HepG2 (cell line): ENCODE measurements around the gene NDUFS4. TPM values are rescaled to one million over a fixed set of nuclear protein-coding genes. Genes with fewer than 3 reads are reported as not detected.

Experiments
- AHR ChIP-seq: IDR thresholded peaks from 2 replicates; pipeline ENCODE4 v1.6.1; 2018; ENCODE audit warnings: missing genetic modification reagents, missing compliant biosample characterization
- BRF2 ChIP-seq: sonication (generic); formaldehyde crosslinking; IDR thresholded peaks from 2 replicates; pipeline ENCODE4 v1.8.1; 2022; ENCODE audit warnings: mild to moderate bottlenecking, missing genetic modification reagents
- CEBPG ChIP-seq: IDR thresholded peaks from 2 replicates; pipeline ENCODE4 v1.6.1; 2016
- ELF3 ChIP-seq: IDR thresholded peaks from 2 replicates; pipeline ENCODE4 v1.6.1; 2016; ENCODE audit warnings: missing genetic modification reagents, missing compliant biosample characterization
- GATA4 ChIP-seq: sonication (generic); IDR thresholded peaks from 2 replicates; pipeline ENCODE4 v1.6.1; 2016; ENCODE audit warnings: antibody characterized with exemption, low read depth, borderline replicate concordance
- GTF2F1 ChIP-seq: fragments of 150-350 bp; IDR thresholded peaks from 2 replicates; pipeline ENCODE4 v1.6.1; 2014; ENCODE audit warnings: low read length
- HMG20B ChIP-seq: conservative IDR thresholded peaks from 2 replicates; pipeline ENCODE4 v1.6.1; 2016; ENCODE audit warnings: missing genetic modification reagents, missing compliant biosample characterization
- IRX3 ChIP-seq: sonication (generic); formaldehyde crosslinking; IDR thresholded peaks from 2 replicates; pipeline ENCODE4 v1.8.1; 2023; ENCODE audit warnings: mild to moderate bottlenecking, low read depth, missing genetic modification reagents, borderline replicate concordance
- MAFF ChIP-seq: IDR thresholded peaks from 2 replicates; pipeline ENCODE4 v1.6.1; 2011; ENCODE audit warnings: low read depth, low read length, improper control_type of control experiment
- SALL2 ChIP-seq: sonication (generic); formaldehyde crosslinking; IDR thresholded peaks from 2 replicates; pipeline ENCODE4 v1.8.1; 2023; ENCODE audit warnings: mild to moderate bottlenecking, missing genetic modification reagents, inconsistent platforms
- SPEN ChIP-seq: sonication (generic); formaldehyde crosslinking; IDR thresholded peaks from 2 replicates; pipeline ENCODE4 v1.5.1; 2020; ENCODE audit warnings: low read depth, mild to moderate bottlenecking, missing genetic modification reagents
- SRSF1 ChIP-seq: fragments of 200-400 bp; formaldehyde crosslinking; optimal IDR thresholded peaks from 2 replicates; pipeline ENCODE3; 2017; ENCODE audit warnings: mild to moderate bottlenecking, low read depth, low read length, moderate library complexity
- STAT5B ChIP-seq: sonication (generic); formaldehyde crosslinking; IDR thresholded peaks from 2 replicates; pipeline ENCODE4 v1.4.0; 2020; ENCODE audit warnings: missing genetic modification reagents
- YY1 ChIP-seq: IDR thresholded peaks from 2 replicates; pipeline ENCODE4 v1.6.1; 2011; ENCODE audit warnings: low read length, low read depth, moderate library complexity, mild to moderate bottlenecking; ENCODE audit not compliant: insufficient read depth, insufficient replicate concordance
- ZNF292 ChIP-seq: sonication (generic); formaldehyde crosslinking; IDR thresholded peaks from 2 replicates; pipeline ENCODE4 v1.8.1; 2022; ENCODE audit warnings: mild to moderate bottlenecking, low read depth, missing genetic modification reagents, borderline replicate concordance
- ZNF557 ChIP-seq: sonication (generic); formaldehyde crosslinking; IDR thresholded peaks from 2 replicates; pipeline ENCODE4 v1.4.0; 2020; ENCODE audit warnings: missing genetic modification reagents
- ZNF704 ChIP-seq: sonication (generic); formaldehyde crosslinking; IDR thresholded peaks from 2 replicates; pipeline ENCODE4 v1.8.1; 2023; ENCODE audit warnings: mild to moderate bottlenecking, inconsistent platforms, moderate library complexity, missing genetic modification reagents, borderline replicate concordance
- ZNF776 ChIP-seq: sonication (generic); formaldehyde crosslinking; IDR thresholded peaks from 2 replicates; pipeline ENCODE4 v1.4.0; 2020; ENCODE audit warnings: mild to moderate bottlenecking, missing genetic modification reagents
- polyA plus RNA-seq, 8 experiments: library from polyadenylated mRNA; depleted of rRNA in 3 of 8; stranded (reverse) in 7 of 8; unstranded in 1 of 8; fragments of >200 nt; fragmentation: Illumina TruSeq in 4 of 8; extraction: Trizol in 4 of 8; gene quantifications; 2 replicates each; pipeline versions ENCODE4 v1.2.1 to v1.2.3, GENCODE V29; 2011 to 2016; ENCODE audit warnings: low read depth in 4 of 8, missing spikeins in 1 of 8, mixed read lengths in 1 of 8; ENCODE audit not compliant: insufficient read depth in 1 of 8
- total RNA-seq, 5 experiments: library from RNA; depleted of rRNA; stranded (reverse); fragments of >200 nt; fragmentation: Illumina TruSeq; extraction: Trizol; gene quantifications; 2 replicates each; pipeline ENCODE4 v1.2.3, GENCODE V29; 2016; ENCODE audit warnings: low read depth in 1 of 5
- TF ChIP-seq, protein P1 (sequence below): sonication (generic); formaldehyde crosslinking; IDR thresholded peaks from 2 replicates; pipeline ENCODE4 v1.9.0; 2021; ENCODE audit warnings: missing genetic modification reagents, borderline replicate concordance
- TF ChIP-seq, protein P2 (sequence below): sonication (generic); formaldehyde crosslinking; IDR thresholded peaks from 2 replicates; pipeline ENCODE4 v1.5.0; 2020; ENCODE audit warnings: missing genetic modification reagents
- TF ChIP-seq, protein P3 (sequence below): sonication (generic); formaldehyde crosslinking; IDR thresholded peaks from 2 replicates; pipeline ENCODE4 v1.5.0; 2020; ENCODE audit warnings: missing genetic modification reagents

The NDUFS4 gene
- total and polyA plus RNA-seq, 2 of the 13 experiments (the other 11 are each of a cell fraction or from before 2014, with no cell fraction given) = 121 to 126 TPM

GRCh38 chr5:53560506-53561191, at the start of gene NDUFS4 (continued):
- TF ChIP-seq SPEN (CRISPR knock-in tag) (peak; percentile 84), CEBPG (CRISPR knock-in tag) (peak; percentile 100), ZNF704 (CRISPR knock-in tag) (no peak), MAFF (no peak), SRSF1 (peak; percentile 52), IRX3 (CRISPR knock-in tag) (peak; percentile 65; the same call in 1 of the 2 replicates), ZNF557 (CRISPR knock-in tag) (0 out of 2 replicates have a peak, but pooled peaks have one; percentile 44), ELF3 (CRISPR knock-in tag) (peak; percentile 54), AHR (CRISPR knock-in tag) (no peak), ZNF776 (CRISPR knock-in tag) (no peak), GTF2F1 (no peak), ZNF292 (CRISPR knock-in tag) (peak; percentile 85), GATA4 (peak; percentile 24; the same call in 1 of the 2 replicates), BRF2 (no peak), YY1 (peak; percentile 97), STAT5B (CRISPR knock-in tag) (0 out of 2 replicates have a peak, but pooled peaks have one; percentile 29), HMG20B (0 out of 2 replicates have a peak, but pooled peaks have one; percentile 30), SALL2 (CRISPR knock-in tag) (peak; percentile 73)
- TF ChIP-seq, protein P1, sequence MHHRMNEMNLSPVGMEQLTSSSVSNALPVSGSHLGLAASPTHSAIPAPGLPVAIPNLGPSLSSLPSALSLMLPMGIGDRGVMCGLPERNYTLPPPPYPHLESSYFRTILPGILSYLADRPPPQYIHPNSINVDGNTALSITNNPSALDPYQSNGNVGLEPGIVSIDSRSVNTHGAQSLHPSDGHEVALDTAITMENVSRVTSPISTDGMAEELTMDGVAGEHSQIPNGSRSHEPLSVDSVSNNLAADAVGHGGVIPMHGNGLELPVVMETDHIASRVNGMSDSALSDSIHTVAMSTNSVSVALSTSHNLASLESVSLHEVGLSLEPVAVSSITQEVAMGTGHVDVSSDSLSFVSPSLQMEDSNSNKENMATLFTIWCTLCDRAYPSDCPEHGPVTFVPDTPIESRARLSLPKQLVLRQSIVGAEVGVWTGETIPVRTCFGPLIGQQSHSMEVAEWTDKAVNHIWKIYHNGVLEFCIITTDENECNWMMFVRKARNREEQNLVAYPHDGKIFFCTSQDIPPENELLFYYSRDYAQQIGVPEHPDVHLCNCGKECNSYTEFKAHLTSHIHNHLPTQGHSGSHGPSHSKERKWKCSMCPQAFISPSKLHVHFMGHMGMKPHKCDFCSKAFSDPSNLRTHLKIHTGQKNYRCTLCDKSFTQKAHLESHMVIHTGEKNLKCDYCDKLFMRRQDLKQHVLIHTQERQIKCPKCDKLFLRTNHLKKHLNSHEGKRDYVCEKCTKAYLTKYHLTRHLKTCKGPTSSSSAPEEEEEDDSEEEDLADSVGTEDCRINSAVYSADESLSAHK = no peak
- TF ChIP-seq, protein P2, sequence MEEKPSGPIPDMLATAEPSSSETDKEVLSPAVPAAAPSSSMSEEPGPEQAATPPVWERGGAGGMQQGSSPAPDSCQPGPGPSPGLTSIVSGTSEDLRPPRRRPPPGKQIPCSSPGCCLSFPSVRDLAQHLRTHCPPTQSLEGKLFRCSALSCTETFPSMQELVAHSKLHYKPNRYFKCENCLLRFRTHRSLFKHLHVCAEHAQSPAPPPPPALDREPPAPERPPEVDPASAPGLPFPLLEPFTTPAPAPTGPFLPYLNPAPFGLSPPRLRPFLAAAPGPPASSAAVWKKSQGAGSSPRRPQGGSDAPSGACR = peak; percentile 69; the same call in 1 of the 2 replicates
- TF ChIP-seq, protein P3, sequence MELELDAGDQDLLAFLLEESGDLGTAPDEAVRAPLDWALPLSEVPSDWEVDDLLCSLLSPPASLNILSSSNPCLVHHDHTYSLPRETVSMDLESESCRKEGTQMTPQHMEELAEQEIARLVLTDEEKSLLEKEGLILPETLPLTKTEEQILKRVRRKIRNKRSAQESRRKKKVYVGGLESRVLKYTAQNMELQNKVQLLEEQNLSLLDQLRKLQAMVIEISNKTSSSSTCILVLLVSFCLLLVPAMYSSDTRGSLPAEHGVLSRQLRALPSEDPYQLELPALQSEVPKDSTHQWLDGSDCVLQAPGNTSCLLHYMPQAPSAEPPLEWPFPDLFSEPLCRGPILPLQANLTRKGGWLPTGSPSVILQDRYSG (CRISPR knock-in tag) = no peak
